Neural progenitor cell (in vitro differentiated cells): ENCODE results near the gene ATG9A. TPM values are rescaled to one million over a fixed set of nuclear protein-coding genes. Genes with fewer than 3 reads are reported as not detected.

ENCODE experiments used
- DNase-seq: peaks from one replicate; pipeline ENCODE4 v3.0.0-alpha.2; 2016; ENCODE audit warnings: low spot score
- H2AFZ ChIP-seq: fragments of 200-600 bp; sonication (generic); replicated peaks from 2 replicates; pipeline ENCODE4 v1.6.1; 2016; ENCODE audit warnings: antibody characterized with exemption
- H3F3A ChIP-seq: fragments of 200-600 bp; sonication (generic); 2 replicates; pipeline ENCODE4 v1.6.1; 2016; ENCODE audit warnings: antibody characterized with exemption, low read depth
- H3K27ac ChIP-seq: fragments of 200-600 bp; sonication (generic); 2 replicates; pipeline ENCODE4 v1.5.1; 2016; ENCODE audit warnings: mild to moderate bottlenecking
- H3K27me3 ChIP-seq: fragments of 200-600 bp; sonication (generic); 2 replicates; pipeline ENCODE4 v1.6.1; 2016; ENCODE audit warnings: mild to moderate bottlenecking, moderate library complexity
- H3K36me3 ChIP-seq: fragments of 200-600 bp; sonication (generic); 2 replicates; pipeline ENCODE4 v1.5.1; 2016
- H3K4me1 ChIP-seq: fragments of 200-600 bp; sonication (generic); 2 replicates; pipeline ENCODE4 v1.6.1; 2016; ENCODE audit warnings: mixed run types
- H3K4me2 ChIP-seq: fragments of 200-600 bp; sonication (generic); 2 replicates; pipeline ENCODE4 v1.6.1; 2016
- H3K4me3 ChIP-seq: fragments of 200-600 bp; sonication (generic); 2 replicates; pipeline ENCODE4 v1.5.1; 2016
- H3K79me2 ChIP-seq: fragments of 200-600 bp; sonication (generic); 2 replicates; pipeline ENCODE4 v1.6.1; 2016; ENCODE audit warnings: low read depth
- H3K9ac ChIP-seq: fragments of 200-600 bp; sonication (generic); 2 replicates; pipeline ENCODE4 v1.6.1; 2016
- H3K9me3 ChIP-seq: fragments of 200-600 bp; sonication (generic); 2 replicates; pipeline ENCODE4 v1.5.1; 2016; ENCODE audit warnings: low read depth
- H4K20me1 ChIP-seq: fragments of 200-600 bp; sonication (generic); 2 replicates; pipeline ENCODE4 v1.6.1; 2016; ENCODE audit warnings: low read depth
- H3K27ac Mint-ChIP-seq: 3 replicates; pipeline ENCODE4 v1.8.0; 2021; ENCODE audit warnings: mixed read lengths
- H3K27me3 Mint-ChIP-seq: 2 replicates; pipeline ENCODE4 v1.8.0; 2022; ENCODE audit warnings: low read depth, mild to moderate bottlenecking, inconsistent platforms, moderate library complexity, mixed read lengths; ENCODE audit not compliant: insufficient read depth
- H3K36me3 Mint-ChIP-seq: 3 replicates; pipeline ENCODE4 v1.8.0; 2021; ENCODE audit warnings: mixed read lengths
- H3K4me1 Mint-ChIP-seq: 3 replicates; pipeline ENCODE4 v1.8.0; 2021; ENCODE audit warnings: mixed read lengths
- H3K4me3 Mint-ChIP-seq: 3 replicates; pipeline ENCODE4 v1.8.0; 2021; ENCODE audit warnings: mild to moderate bottlenecking, moderate library complexity, mixed read lengths
- H3K9me3 Mint-ChIP-seq: 3 replicates; pipeline ENCODE4 v1.8.0; 2020; ENCODE audit warnings: mixed read lengths
- EZH2 ChIP-seq: fragments of 200-600 bp; sonication (generic); IDR thresholded peaks from 2 replicates; pipeline ENCODE4 v1.6.1; 2017; ENCODE audit warnings: antibody characterized with exemption, mild to moderate bottlenecking, moderate library complexity
- EZH2phosphoT487 ChIP-seq: fragments of 200-600 bp; sonication (generic); IDR thresholded peaks from 2 replicates; pipeline ENCODE4 v1.6.1; 2017; ENCODE audit warnings: antibody characterized with exemption
- total RNA-seq: library from RNA; depleted of rRNA; stranded (reverse); fragments of >200 nt; gene quantifications from 2 replicates; pipeline ENCODE4 v1.2.3, GENCODE V29; 2015; ENCODE audit warnings: low replicate concordance
- TF ChIP-seq, protein P1 (sequence below): fragments of 200-600 bp; sonication (generic); IDR thresholded peaks from 2 replicates; pipeline ENCODE4 v1.5.1; 2017; ENCODE audit warnings: antibody characterized with exemption, mild to moderate bottlenecking

Gene ATG9A
- total RNA-seq, 1 donor from 2014 or later = 32.7 TPM

DNA sequence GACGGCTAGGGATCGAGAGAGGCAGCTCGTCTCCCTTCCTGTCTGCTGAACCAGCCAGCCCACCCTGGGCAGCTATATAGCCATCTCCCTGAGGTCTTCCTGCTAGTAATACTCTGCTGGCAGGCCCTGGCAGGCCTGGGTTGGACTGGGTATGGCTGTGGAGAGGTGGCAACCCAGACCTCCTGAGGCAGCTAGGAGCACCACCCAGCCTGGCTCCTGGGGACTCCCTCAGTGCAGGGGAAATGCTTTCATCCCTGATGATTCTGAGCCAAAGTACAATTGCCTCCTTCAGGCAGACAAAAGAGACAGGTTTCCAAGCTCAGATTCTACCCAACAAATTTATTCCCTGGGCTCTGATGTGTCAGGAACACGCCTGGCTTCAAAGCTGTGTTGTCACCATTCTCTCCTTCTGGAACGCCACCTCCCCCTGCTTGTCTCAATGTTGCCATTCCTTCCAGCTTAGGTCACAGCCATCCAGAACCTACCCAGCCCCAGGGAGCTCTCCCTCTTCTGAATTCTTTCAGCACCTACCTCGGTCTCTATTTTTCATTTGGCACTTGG lies 45.0 kb upstream of the ATG9A start:
- peaks cover 14% of the 10 kb centered on the region for H3K27me3 ChIP-seq
- no peak overlapping the region for H3K9ac ChIP-seq
- no peak overlapping the region for H3K4me3 Mint-ChIP-seq
- TF ChIP-seq, protein P1, sequence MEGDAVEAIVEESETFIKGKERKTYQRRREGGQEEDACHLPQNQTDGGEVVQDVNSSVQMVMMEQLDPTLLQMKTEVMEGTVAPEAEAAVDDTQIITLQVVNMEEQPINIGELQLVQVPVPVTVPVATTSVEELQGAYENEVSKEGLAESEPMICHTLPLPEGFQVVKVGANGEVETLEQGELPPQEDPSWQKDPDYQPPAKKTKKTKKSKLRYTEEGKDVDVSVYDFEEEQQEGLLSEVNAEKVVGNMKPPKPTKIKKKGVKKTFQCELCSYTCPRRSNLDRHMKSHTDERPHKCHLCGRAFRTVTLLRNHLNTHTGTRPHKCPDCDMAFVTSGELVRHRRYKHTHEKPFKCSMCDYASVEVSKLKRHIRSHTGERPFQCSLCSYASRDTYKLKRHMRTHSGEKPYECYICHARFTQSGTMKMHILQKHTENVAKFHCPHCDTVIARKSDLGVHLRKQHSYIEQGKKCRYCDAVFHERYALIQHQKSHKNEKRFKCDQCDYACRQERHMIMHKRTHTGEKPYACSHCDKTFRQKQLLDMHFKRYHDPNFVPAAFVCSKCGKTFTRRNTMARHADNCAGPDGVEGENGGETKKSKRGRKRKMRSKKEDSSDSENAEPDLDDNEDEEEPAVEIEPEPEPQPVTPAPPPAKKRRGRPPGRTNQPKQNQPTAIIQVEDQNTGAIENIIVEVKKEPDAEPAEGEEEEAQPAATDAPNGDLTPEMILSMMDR = no peak
- TF ChIP-seq EZH2phosphoT487 (no peak), EZH2 (no peak)
- H3K27ac ChIP-seq = no peak overlapping the region
- H3K27ac Mint-ChIP-seq = no peak overlapping the region
- H3K4me2 ChIP-seq = no peak overlapping the region
- no peaks in the 10 kb centered on the region for H3K9me3 Mint-ChIP-seq
- H2AFZ ChIP-seq = no peak overlapping the region
- no peaks in the 10 kb centered on the region for H4K20me1 ChIP-seq
- no peaks in the 10 kb centered on the region for H3K79me2 ChIP-seq
- H3K4me1 Mint-ChIP-seq = peaks cover 21% of the 10 kb centered on the region
- no peaks in the 10 kb centered on the region for H3K36me3 ChIP-seq
- H3F3A ChIP-seq = peaks cover 13% of the 10 kb centered on the region
- H3K27me3 Mint-ChIP-seq = peaks cover 19% of the 10 kb centered on the region
- no peak overlapping the region for H3K4me3 ChIP-seq
- peaks cover 12% of the 10 kb centered on the region for H3K4me1 ChIP-seq
- no peak for DNase-seq
- no peaks in the 10 kb centered on the region for H3K36me3 Mint-ChIP-seq
- no peaks in the 10 kb centered on the region for H3K9me3 ChIP-seq

DNA sequence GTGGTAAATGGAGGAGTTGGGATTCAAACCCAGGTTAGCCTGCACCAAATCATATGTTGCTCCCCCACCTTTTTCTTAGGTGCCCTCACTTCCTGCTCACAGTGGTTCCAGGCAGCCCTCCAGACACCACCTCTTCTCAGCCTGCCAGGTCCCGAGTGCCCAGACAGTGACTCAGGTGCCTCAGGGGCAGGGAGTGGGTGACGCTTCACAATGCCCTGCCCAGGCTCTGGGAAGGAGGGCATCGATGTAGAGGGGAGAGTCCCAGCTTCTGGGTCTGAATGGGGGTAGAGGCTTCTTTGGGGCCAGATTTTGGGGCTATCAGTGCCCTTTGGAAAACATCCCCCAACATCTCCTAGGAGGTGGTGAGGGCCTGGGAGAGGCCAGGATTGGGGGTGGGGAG lies 44.5 kb upstream of the ATG9A start:
- no peak overlapping the region for H3K4me3 ChIP-seq
- H3K36me3 Mint-ChIP-seq = no peaks in the 10 kb centered on the region
- H3K4me3 Mint-ChIP-seq = no peak overlapping the region
- H3K27me3 Mint-ChIP-seq = peaks cover 19% of the 10 kb centered on the region
- H3K9me3 ChIP-seq = no peaks in the 10 kb centered on the region
- no peak overlapping the region for H3K27ac ChIP-seq
- TF ChIP-seq EZH2 (no peak), EZH2phosphoT487 (no peak)
- TF ChIP-seq, protein P1 = no peak
- H3K79me2 ChIP-seq = no peaks in the 10 kb centered on the region
- no peaks in the 10 kb centered on the region for H3K36me3 ChIP-seq
- DNase-seq = no peak
- no peaks in the 10 kb centered on the region for H3K9me3 Mint-ChIP-seq
- H3F3A ChIP-seq = peaks cover 12% of the 10 kb centered on the region
- H3K4me1 ChIP-seq = peaks cover 12% of the 10 kb centered on the region
- no peaks in the 10 kb centered on the region for H4K20me1 ChIP-seq
- no peak overlapping the region for H3K4me2 ChIP-seq
- H2AFZ ChIP-seq = no peak overlapping the region
- peaks cover 14% of the 10 kb centered on the region for H3K27me3 ChIP-seq
- H3K4me1 Mint-ChIP-seq = peaks cover 20% of the 10 kb centered on the region
- no peak overlapping the region for H3K9ac ChIP-seq
- H3K27ac Mint-ChIP-seq = no peak overlapping the region

DNA sequence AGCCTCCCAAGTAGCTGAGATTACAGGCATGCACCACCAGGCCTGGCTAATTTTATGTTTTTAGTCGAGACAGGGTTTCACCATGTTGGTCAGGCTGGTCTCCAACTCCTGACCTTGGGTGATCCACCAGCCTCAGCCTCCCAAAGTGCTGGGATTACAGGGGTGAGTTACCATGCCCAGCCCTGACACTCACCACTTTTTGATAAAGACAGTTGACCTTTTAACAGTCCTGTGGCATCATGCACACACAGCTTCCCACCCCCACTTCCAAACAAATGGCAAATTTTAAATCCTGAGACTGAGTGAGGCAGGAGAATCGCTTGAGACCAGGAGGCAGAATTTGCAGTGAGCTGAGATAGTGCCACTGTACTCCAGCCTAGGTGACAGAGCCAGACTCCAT lies 43.6 kb upstream of the ATG9A start:
- Mint-ChIP-seq H3K9me3 (no peaks in the 10 kb centered on the region), H3K4me3 (no peak overlapping the region), H3K27ac (no peak overlapping the region), H3K36me3 (no peaks in the 10 kb centered on the region), H3K27me3 (peaks cover 19% of the 10 kb centered on the region), H3K4me1 (peaks cover 11% of the 10 kb centered on the region)
- TF ChIP-seq EZH2 = no peak
- TF ChIP-seq EZH2phosphoT487 = no peak
- TF ChIP-seq, protein P1 = no peak
- Histone ChIP-seq H3K4me3 (no peak overlapping the region), H3F3A (peaks cover 3% of the 10 kb centered on the region), H4K20me1 (no peaks in the 10 kb centered on the region), H3K9ac (no peak overlapping the region), H3K36me3 (no peaks in the 10 kb centered on the region), H3K9me3 (no peaks in the 10 kb centered on the region), H3K27me3 (peaks cover 14% of the 10 kb centered on the region), H2AFZ (no peak overlapping the region), H3K79me2 (no peaks in the 10 kb centered on the region), H3K4me2 (no peak overlapping the region), H3K27ac (no peak overlapping the region), H3K4me1 (peaks cover 3% of the 10 kb centered on the region)
- no peak for DNase-seq
